Myocyte (in vitro differentiated cells): ENCODE data around the gene SNRNP25. TPM values are rescaled to one million over a fixed set of nuclear protein-coding genes. Genes with fewer than 3 reads are reported as not detected.
A peak's percentile ranks its signal among the peaks of the same experiment; 100 is the strongest.
"Not testable (repeated sequence)": the region's sequence is repeated elsewhere in the genome, so short reads cannot be mapped to it uniquely, and the experiment has no call there.

Source experiments
- DNase-seq: peaks from one replicate; pipeline ENCODE4 v3.0.0-alpha.2; 2012; ENCODE audit warnings: low read depth
- total RNA-seq: library from RNA; depleted of rRNA; stranded (reverse); fragments of >200 nt; gene quantifications from 2 replicates; pipeline ENCODE4 v1.2.3, GENCODE V29; 2014

SNRNP25 gene
- total RNA-seq, 1 donor from 2014 or later = 16.9 TPM

DNA sequence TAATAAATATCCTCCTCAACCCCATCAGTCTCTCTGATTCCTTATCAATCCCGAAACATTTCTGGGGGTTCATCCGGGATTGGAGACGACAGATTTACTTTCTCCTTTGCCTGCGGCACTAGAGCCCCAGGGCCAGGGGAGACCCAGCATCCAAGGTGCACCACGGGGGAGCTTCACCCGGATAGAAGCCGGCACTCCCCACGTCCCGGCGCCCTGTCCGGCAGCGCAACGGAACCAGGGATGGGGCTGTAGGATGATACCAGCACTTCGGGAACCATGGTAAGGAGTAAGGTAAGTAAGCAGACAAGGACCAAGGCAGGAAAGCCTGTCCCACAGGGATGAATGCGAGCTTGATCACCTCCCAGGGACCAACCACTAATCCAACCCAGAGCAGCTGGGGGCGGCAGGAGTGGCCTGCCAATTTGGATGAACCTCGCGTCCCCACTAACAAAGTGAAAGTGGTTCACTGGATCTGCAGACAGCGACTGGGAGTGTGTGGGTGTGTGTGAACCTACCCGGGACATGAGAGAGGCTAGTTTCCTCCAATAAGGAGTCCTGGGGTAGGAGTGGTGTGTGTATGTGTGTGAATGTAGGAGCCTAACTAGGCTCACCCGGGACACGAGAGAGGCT, 12.1 kb upstream of the SNRNP25 start:
- DNase-seq = peak; percentile 48

- DNase-seq = no peak
Observed at GRCh38 chr16:42069-42457, 11.6 kb upstream of the SNRNP25 start.

GRCh38 chr16:42691-43090, 10.9 kb upstream of the SNRNP25 start:
- no peak for DNase-seq

GRCh38 chr16:43294-43693, 10.3 kb upstream of the SNRNP25 start:
- DNase-seq = no peak

GRCh38 chr16:44655-45054, 9.0 kb upstream of the SNRNP25 start:
- DNase-seq = no peak

GRCh38 chr16:45454-45853, 8.2 kb upstream of the SNRNP25 start:
- DNase-seq = no peak

DNA sequence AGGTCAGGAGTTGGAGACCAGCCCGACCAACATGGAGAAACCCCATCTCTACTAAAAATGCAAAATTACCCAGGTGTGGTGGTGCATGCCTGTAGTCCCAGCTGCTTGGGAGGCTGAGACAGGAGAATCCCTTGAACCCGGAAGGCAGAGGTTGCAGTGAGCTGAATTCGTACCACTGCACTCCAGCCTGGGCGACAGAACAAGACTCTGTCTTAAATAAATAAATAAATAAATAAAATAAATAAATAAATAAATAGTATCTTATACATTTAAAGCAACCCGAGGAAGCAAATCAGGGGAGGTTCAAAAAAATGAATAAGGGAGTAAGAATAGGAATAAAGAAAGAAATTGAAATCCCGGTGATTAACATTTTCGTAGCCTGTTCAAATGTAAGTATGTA, 7.1 kb upstream of the SNRNP25 start:
- DNase-seq = not testable (repeated sequence)

- no peak for DNase-seq
Observed at GRCh38 chr16:47234-47633, 6.4 kb upstream of the SNRNP25 start.

GRCh38 chr16:50769-51591, 2.6 kb upstream of the SNRNP25 start:
- DNase-seq = no peak

GRCh38 chr16:54237-54581, 581 bp downstream of the SNRNP25 start:
- DNase-seq = no peak

GRCh38 chr16:55571-56136, 2.0 kb downstream of the SNRNP25 start:
- DNase-seq = peak; percentile 64

- no peak for DNase-seq
Observed at GRCh38 chr16:56231-56927, 2.8 kb downstream of the SNRNP25 start.

GRCh38 chr16:57711-58110, 4.1 kb downstream of the SNRNP25 start:
- DNase-seq = no peak

DNA sequence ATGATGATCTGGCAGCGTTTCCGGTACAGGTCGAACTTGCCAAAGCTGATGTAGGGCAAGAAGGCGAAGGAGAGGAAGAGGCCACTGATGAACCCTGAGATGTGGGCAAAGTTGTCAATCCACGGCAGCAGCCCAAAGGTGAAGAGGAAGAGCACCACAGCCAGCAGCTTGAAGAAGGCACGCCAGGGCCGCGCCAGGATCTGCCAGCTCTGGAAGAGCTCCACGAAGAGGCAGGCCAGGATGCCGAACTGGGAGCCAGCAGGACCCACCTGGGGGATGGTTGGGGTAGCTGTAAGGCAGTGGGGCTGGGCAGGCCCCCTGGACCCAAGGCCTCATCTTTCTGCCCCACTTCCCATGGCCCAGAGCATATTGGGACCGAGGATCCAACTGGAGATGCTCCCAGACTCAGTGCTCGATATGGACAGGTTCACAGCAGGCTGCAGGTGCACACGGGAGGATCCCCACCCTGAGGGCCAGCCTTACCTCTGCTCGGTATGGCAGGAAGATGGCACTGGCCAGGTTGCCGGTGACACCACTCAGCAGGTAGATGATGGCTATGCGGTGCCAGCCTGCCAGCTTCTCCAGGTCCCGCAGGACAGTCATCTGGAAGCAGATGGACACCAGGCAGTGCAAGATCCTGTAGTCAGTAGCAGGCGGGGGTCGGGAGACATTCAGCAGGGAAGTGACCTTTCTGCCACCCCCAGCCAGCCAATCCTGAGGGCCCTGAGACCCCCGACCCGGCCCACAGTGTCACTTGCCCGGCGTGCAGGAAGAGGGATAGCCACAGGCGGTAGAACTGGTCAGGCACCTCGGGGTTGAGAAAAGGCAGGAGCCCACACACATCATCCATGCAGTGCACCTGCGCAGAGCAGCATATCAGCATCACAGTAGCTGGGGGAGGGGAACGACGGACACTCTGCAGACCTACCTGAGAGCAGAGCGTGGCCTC, 5.1 kb downstream of the SNRNP25 start:
- DNase-seq = no peak

- DNase-seq = no peak
Observed at GRCh38 chr16:59440-60059, 5.9 kb downstream of the SNRNP25 start.

DNA sequence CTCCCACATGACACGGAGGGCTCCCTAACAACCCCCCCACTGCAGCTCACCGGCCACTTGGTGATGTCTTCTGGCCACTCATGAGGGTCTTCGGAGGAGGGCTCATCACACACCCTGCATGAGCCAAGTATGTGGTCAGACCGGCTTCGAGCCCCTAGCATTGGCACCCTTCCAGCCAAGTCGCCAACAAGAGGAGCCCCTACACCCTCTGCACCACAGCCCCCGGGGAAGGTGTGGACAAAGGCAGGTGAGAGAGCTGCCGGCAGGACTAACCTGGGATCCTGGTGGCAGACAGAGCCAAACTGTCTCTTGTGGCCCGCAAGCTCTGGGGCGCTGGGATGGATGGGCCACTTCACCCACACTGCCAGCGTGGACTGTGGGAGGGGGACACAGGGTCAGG, 6.5 kb downstream of the SNRNP25 start:
- DNase-seq = no peak

DNA sequence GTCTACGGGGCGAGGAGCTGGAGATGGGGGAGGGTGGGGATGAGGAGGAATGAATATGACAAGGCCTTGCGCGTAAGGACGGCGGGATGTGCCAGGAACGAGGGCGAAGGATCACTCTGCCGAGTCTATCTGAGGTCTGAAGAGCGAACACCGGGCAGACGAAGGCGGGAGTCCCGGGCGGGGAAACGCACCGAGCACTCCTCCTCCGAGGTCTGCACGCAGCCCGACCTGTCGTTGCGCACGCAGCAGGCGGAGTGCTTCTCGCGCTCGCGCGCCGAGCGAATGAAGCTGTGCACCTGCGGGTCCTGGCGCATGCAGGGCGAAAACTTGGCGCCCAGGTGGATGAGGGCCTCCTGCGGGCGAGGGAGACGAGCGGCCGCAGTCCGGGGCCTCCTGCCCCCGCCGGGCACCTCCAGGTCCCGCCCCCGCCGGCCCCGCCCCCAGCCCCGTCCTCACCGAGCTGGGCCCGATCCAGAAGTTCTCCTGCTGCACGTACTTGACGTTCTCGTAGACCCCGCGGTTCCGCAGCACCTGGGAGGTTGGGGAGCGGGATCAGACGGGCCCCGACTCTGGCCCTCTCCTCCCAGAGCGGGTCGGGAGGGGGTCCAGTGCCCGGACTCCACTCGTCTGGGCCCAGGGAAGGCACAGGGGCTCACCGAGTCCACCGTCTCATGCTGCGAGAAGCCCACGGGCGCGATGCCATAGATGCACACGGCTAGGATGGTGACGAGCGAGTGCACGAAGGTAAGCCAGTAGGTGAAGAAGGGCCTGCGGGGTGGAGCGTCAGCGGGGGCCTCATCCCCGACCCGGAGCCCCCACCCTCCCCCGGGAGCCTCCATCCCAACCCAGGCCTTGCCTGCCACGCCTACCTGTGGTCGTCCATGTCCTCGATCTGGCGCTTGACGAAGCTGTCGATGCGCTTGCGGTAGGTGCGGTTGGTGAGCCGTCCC, 7.6 kb downstream of the SNRNP25 start:
- DNase-seq = no peak

GRCh38 chr16:61879-62281, 8.3 kb downstream of the SNRNP25 start:
- no peak for DNase-seq

DNA sequence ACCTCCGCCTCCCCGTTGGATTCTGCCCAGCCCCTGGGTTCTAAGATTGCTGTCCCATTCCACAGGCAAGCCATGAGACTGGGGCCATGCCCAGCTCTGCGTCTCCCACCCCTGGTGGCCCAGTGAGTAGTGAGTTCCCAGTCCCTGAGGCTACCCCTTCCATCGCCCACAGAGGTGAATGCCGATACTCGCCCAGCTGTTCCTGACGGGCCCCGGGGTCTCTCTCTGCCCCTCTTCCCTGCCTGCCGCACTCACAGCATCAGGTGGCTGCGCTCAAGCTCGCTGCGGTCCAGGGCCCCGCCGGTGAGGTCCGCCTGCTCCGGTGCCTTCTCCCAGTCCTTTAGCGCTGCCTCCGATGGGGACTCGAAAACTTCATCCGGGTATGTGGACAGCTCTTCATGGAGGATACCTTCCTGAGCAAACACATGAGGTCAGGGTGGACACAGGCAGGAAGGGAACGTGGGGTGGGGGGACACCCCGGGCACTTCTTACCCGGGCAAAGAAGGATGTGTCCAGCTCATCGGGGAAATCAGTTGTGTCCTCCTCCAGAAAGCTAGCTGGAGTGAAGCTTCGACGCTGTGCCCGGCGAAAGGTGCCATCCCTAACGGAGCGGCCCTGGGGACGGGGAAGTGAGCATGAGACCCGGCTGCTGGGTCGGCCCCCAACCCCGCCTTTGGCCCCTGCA, 8.8 kb downstream of the SNRNP25 start:
- no peak for DNase-seq
